ENCODE data around the gene GP5. TPM values are rescaled to one million over a fixed set of nuclear protein-coding genes. Genes with fewer than 3 reads are reported as not detected.

The GP5 gene
- polyA plus RNA-seq, 2 of the 4 experiments (the other 2 are of a cell fraction) = not detected

- Histone ChIP-seq H3K4me1 (peaks cover 7% of the 10 kb centered on the region; the same call in 1 of the 3 replicates), H3K4me2 (no peak overlapping the region), H3K4me3 (no peak overlapping the region), H3K9me3 (peaks cover 14% of the 10 kb centered on the region; the same call in 1 of the 3 replicates), H3K27ac (no peak overlapping the region)
- DNase-seq (ENCODE audit: low read depth in 1 of 2, low spot score in 1 of 2) = no peak
- TF ChIP-seq NPAS2 (CRISPR knock-in tag; IDR thresholded peaks at IDR 0.05; ENCODE audit: borderline replicate concordance) (no peak), RCOR1 (IDR thresholded peaks at IDR 0.05; ENCODE audit: low read depth, low read length) (no peak), ZC3H11A (IDR thresholded peaks at IDR 0.05) (no peak), HDAC2 (IDR thresholded peaks at IDR 0.05) (no peak), ATOH8 (CRISPR knock-in tag; IDR thresholded peaks at IDR 0.05; ENCODE audit: low read depth) (no peak), RARB (CRISPR knock-in tag; IDR thresholded peaks at IDR 0.05) (no peak), MAZ (IDR thresholded peaks at IDR 0.05; ENCODE audit: borderline replicate concordance, low read depth, low read length) (no peak), GATA3 (IDR thresholded peaks at IDR 0.05; ENCODE audit: borderline replicate concordance) (no peak), CEBPB (IDR thresholded peaks at IDR 0.05) (no peak), FOXS1 (CRISPR knock-in tag; IDR thresholded peaks at IDR 0.05) (no peak), SREBF2 (IDR thresholded peaks at IDR 0.05) (no peak), POLR2AphosphoS2 (conservative IDR thresholded peaks at IDR 0.05; ENCODE audit: low read length) (no peak), CBX8 (IDR thresholded peaks at IDR 0.05) (no peak), MYC (IDR thresholded peaks at IDR 0.05; ENCODE audit: borderline replicate concordance, low read length) (no peak), ZSCAN20 (CRISPR knock-in tag; IDR thresholded peaks at IDR 0.05) (no peak)
- no peak for FAIRE-seq
- ChIA-PET POLR2A (no interaction called here), CTCF (interaction anchor here (2.5 kb wide), 1 partner anchor 44 kb away, joined by 9 read pairs; no protein-coding TSS in a partner anchor)
- 84% methylated on average over 7 of the region's 8 CpGs for WGBS (ENCODE audit: missing lambda C conversion rate)
- no peak for ATAC-seq
Measured at GRCh38 chr3:194387926-194388418, 11.1 kb downstream of the GP5 start.

GRCh38 chr3:194387276-194387675 lies 11.8 kb downstream of the GP5 start:
- ChIA-PET CTCF (interaction anchor here (2.5 kb wide), 1 partner anchor 43 kb away, joined by 9 read pairs; no protein-coding TSS in a partner anchor), POLR2A (no interaction called here)
- DNase-seq (ENCODE audit: low read depth in 1 of 2, low spot score in 1 of 2) = no peak
- Histone ChIP-seq H3K4me3 (no peak overlapping the region), H3K27ac (no peak overlapping the region), H3K4me2 (no peak overlapping the region), H3K4me1 (peaks cover 7% of the 10 kb centered on the region; the same call in 1 of the 3 replicates), H3K9me3 (peaks cover 14% of the 10 kb centered on the region; the same call in 1 of the 3 replicates)
- TF ChIP-seq CBX2 (IDR thresholded peaks at IDR 0.05; ENCODE audit: borderline replicate concordance, low read depth) = no peak
- no peak for TF ChIP-seq CEBPB (IDR thresholded peaks at IDR 0.05)
- TF ChIP-seq ZSCAN20 (CRISPR knock-in tag; IDR thresholded peaks at IDR 0.05) = no peak
- TF ChIP-seq TFCP2L1 (CRISPR knock-in tag; IDR thresholded peaks at IDR 0.05) = no peak
- no peak for TF ChIP-seq REST (IDR thresholded peaks at IDR 0.05)
- no peak for TF ChIP-seq PBX3 (IDR thresholded peaks at IDR 0.05)
- TF ChIP-seq HOXB5 (CRISPR knock-in tag; IDR thresholded peaks at IDR 0.05) = no peak
- TF ChIP-seq TP53 (CRISPR knock-in tag; IDR thresholded peaks at IDR 0.05) = no peak
- TF ChIP-seq MAX (IDR thresholded peaks at IDR 0.05) = no peak
- TF ChIP-seq NPAS2 (CRISPR knock-in tag; IDR thresholded peaks at IDR 0.05; ENCODE audit: borderline replicate concordance) = no peak
- no peak for FAIRE-seq
- ATAC-seq = no peak
- WGBS (ENCODE audit: missing lambda C conversion rate) = 84% methylated on average over 6 of the region's 6 CpGs

All from A549 (cell line).